ENCODE measurements around the gene HOXB3.

- TF ChIP-seq EZH2 (IDR thresholded peaks at IDR 0.05; ENCODE audit: insufficient read depth, low read length) (no peak), CTCF (IDR thresholded peaks at IDR 0.05; ENCODE audit: insufficient read depth, low read depth, low read length) (no peak)
Observed at GRCh38 chr17:48575673-48576478, 14.2 kb downstream of the HOXB3 start.

Data from astrocyte (in vitro differentiated cells and primary cell).